Bronchial epithelial cell (primary cell): ENCODE data around the gene CUL7. TPM values are rescaled to one million over a fixed set of nuclear protein-coding genes. Genes with fewer than 3 reads are reported as not detected.

Source experiments
- DNase-seq: peaks from one replicate; pipeline ENCODE4 v3.0.0-alpha.2; 2010; ENCODE audit warnings: low read depth
- FAIRE-seq: peaks from 2 replicates; lab custom pipeline; 2011; peaks lifted over from hg19 to GRCh38; lab: Jason Lieb, UNC
- H3K27me3 ChIP-seq: 2 replicates; pipeline ENCODE4 v1.5.1; 2011; ENCODE audit warnings: low read length; ENCODE audit not compliant: control insufficient read depth, insufficient read depth
- H3K36me3 ChIP-seq: 2 replicates; pipeline ENCODE4 v1.5.1; 2011; ENCODE audit warnings: low read length; ENCODE audit not compliant: control insufficient read depth, insufficient read depth
- H3K4me3 ChIP-seq: 2 replicates; pipeline ENCODE4 v1.5.1; 2011; ENCODE audit warnings: mild to moderate bottlenecking, low read depth, low read length, control low read depth
- CTCF ChIP-seq: IDR thresholded peaks from 2 replicates; pipeline ENCODE4 v1.5.1; 2011; ENCODE audit warnings: mild to moderate bottlenecking, moderate library complexity, low read length, control low read depth, inconsistent platforms; ENCODE audit not compliant: insufficient read depth, severe bottlenecking
- total RNA-seq: library from RNA; depleted of rRNA; stranded (reverse); fragments of >200 nt; gene quantifications from 2 replicates; pipeline ENCODE4 v1.2.1, GENCODE V29; 2014

The CUL7 gene
- total RNA-seq, 1 donor from 2014 or later = 20.5 TPM

- no peak for TF ChIP-seq CTCF
- Histone ChIP-seq H3K4me3 (no peak overlapping the region), H3K36me3 (peaks cover 12% of the 10 kb centered on the region), H3K27me3 (no peaks in the 10 kb centered on the region)
- FAIRE-seq (no peak), DNase-seq (no peak)
These were observed 2.3 kb upstream of the CUL7 start for GRCh38 chr6:43055966-43056365.

- H3K36me3 ChIP-seq = peaks cover 23% of the 10 kb centered on the region
- DNase-seq (no peak), FAIRE-seq (no peak)
- no peaks in the 10 kb centered on the region for H3K27me3 ChIP-seq
- no peak overlapping the region for H3K4me3 ChIP-seq
- TF ChIP-seq CTCF = no peak
These were observed 724 bp upstream of the CUL7 start for GRCh38 chr6:43054206-43054943.

GRCh38 chr6:43052842-43053544, 658 bp downstream of the CUL7 start:
- H3K27me3 ChIP-seq = no peaks in the 10 kb centered on the region
- peak overlapping the region; percentile 61 for H3K4me3 ChIP-seq
- FAIRE-seq = no peak
- H3K36me3 ChIP-seq = peaks cover 26% of the 10 kb centered on the region
- no peak for TF ChIP-seq CTCF
- no peak for DNase-seq

GRCh38 chr6:43052225-43052841, 1.3 kb downstream of the CUL7 start:
- H3K4me3 ChIP-seq = no peak overlapping the region
- FAIRE-seq = no peak

GRCh38 chr6:43050981-43051380, 2.7 kb downstream of the CUL7 start:
- FAIRE-seq (no peak), DNase-seq (no peak)
- H3K4me3 ChIP-seq = no peak overlapping the region
- no peak for TF ChIP-seq CTCF
- no peaks in the 10 kb centered on the region for H3K27me3 ChIP-seq
- peaks cover 30% of the 10 kb centered on the region for H3K36me3 ChIP-seq

More at GRCh38 chr6:43052225-43052841, 1.3 kb downstream of the CUL7 start:
- Histone ChIP-seq H3K27me3 (no peaks in the 10 kb centered on the region), H3K36me3 (peaks cover 25% of the 10 kb centered on the region)
- no peak for DNase-seq
- TF ChIP-seq CTCF = no peak
